Kidney (tissue), 14 donors: Measurements from ENCODE around the gene SFXN2. TPM values are rescaled to one million over a fixed set of nuclear protein-coding genes. Genes with fewer than 3 reads are reported as not detected.
A peak's percentile ranks its signal among the peaks of the same experiment; 100 is the strongest.

Experiments
- DNase-seq, 5 donors: peaks; one replicate each; pipeline ENCODE4 v3.0.0-alpha.2; 2013 to 2020
- FAIRE-seq: peaks from 2 replicates; lab custom pipeline; 2012; peaks lifted over from hg19 to GRCh38; lab: Jason Lieb, UNC
- H3K27ac ChIP-seq, 2 donors: one replicate each; pipeline ENCODE4 v1.7.0; 2013; ENCODE audit warnings: low read depth in 2 of 2, low read length in 2 of 2, inconsistent platforms in 1 of 2
- H3K27me3 ChIP-seq: one replicate; pipeline ENCODE4 v1.7.1; 2013; ENCODE audit warnings: low read length, inconsistent platforms; ENCODE audit not compliant: control insufficient read depth, insufficient read depth
- H3K36me3 ChIP-seq, 3 donors: one replicate each; pipeline versions ENCODE4 v1.7.0 to v1.7.1; 2013; ENCODE audit warnings: low read length in 3 of 3, control low read depth in 1 of 3, inconsistent platforms in 1 of 3; ENCODE audit not compliant: insufficient read depth in 3 of 3, control insufficient read depth in 2 of 3
- H3K4me1 ChIP-seq, 3 donors: one replicate each; pipeline versions ENCODE4 v1.7.0 to v1.7.1; 2013; ENCODE audit warnings: low read length in 3 of 3, inconsistent platforms in 1 of 3, low read depth in 1 of 3; ENCODE audit not compliant: control insufficient read depth in 2 of 3, insufficient read depth in 2 of 3
- H3K4me3 ChIP-seq, 3 donors: one replicate each; pipeline versions ENCODE4 v1.7.0 to v1.8.1; 2013; ENCODE audit warnings: low read length in 3 of 3, control low read depth in 1 of 3, inconsistent platforms in 1 of 3
- H3K9ac ChIP-seq, 3 donors: one replicate each; pipeline versions ENCODE4 v1.7.0 to v1.7.1; 2013; ENCODE audit warnings: low read length in 3 of 3, control low read depth in 1 of 3, inconsistent platforms in 1 of 3
- H3K9me3 ChIP-seq, 3 donors: one replicate each; pipeline versions ENCODE4 v1.7.0 to v1.7.1; 2013; ENCODE audit warnings: low read length in 3 of 3, control low read depth in 1 of 3, inconsistent platforms in 1 of 3; ENCODE audit not compliant: control insufficient read depth in 2 of 3, insufficient read depth in 1 of 3
- CTCF ChIP-seq: IDR thresholded peaks from 3 replicates; pipeline ENCODE4 v1.5.1; 2012; ENCODE audit warnings: mild to moderate bottlenecking, moderate library complexity, borderline replicate concordance; ENCODE audit not compliant: insufficient read depth; ENCODE audit errors: extremely low read depth
- intact Hi-C: fragments of 100-400 bp; cut with DNase I; formaldehyde crosslinking; loops from one replicate; pipeline ENCODE4 v1.11.1; 2022
- polyA plus RNA-seq: library from polyadenylated mRNA; stranded (reverse); fragments of 350-450 nt; fragmentation: Illumina TruSeq; extraction: RNeasy Lipid Tissue Mini Kit (QIAGEN cat#74804); gene quantifications from one replicate; pipeline ENCODE4 v1.2.3, GENCODE V29; 2014; ENCODE audit warnings: low read depth, low replicate concordance; ENCODE audit not compliant: insufficient read depth
- total RNA-seq: library from RNA; stranded (reverse); fragmentation: NEBNext Ultra II Directional; extraction: Animal tissue kit (Norgen Biotek cat#: 25700); gene quantifications from one replicate; pipeline ENCODE4 v1.2.1, GENCODE V29; 2021
- donor health status: control.
- donor health status: control.
- donor health status: control.
- donor health status: control.
- donor health status: control.
- donor health status: DM: yes; HTN: yes; CAD: no.
- donor health status: Normal renal cell carcinoma (clear cell type).

SFXN2 gene
- total and polyA plus RNA-seq, 2 donors from 2014 or later, result 17.3 to 72.1 TPM

- Histone ChIP-seq H3K9ac (no peak overlapping the region), H3K36me3 (no peaks in the 10 kb centered on the region), H3K27me3 (no peaks in the 10 kb centered on the region), H3K27ac (peak overlapping the region; percentile 16 to 55), H3K9me3 (no peaks in the 10 kb centered on the region), H3K4me1 (peaks cover 5 to 40% (median 34%) of the 10 kb centered on the region in 3 donors), H3K4me3 (no peak overlapping the region)
- FAIRE-seq, result no peak
- TF ChIP-seq CTCF, result no peak
- intact Hi-C loops, result no loop called here
- DNase-seq, result no peak
Observed at GRCh38 chr10:102770792-102771191, 56.4 kb downstream of the SFXN2 start.

GRCh38 chr10:102773320-102773719 lies 58.9 kb downstream of the SFXN2 start:
- no peaks in the 10 kb centered on the region for H3K9me3 ChIP-seq
- no peak for TF ChIP-seq CTCF
- peaks cover 5 to 56% (median 47%) of the 10 kb centered on the region in 3 donors for H3K4me1 ChIP-seq
- no peak overlapping the region for H3K4me3 ChIP-seq
- H3K36me3 ChIP-seq, result no peaks in the 10 kb centered on the region
- no peak overlapping the region for H3K9ac ChIP-seq
- H3K27me3 ChIP-seq, result no peaks in the 10 kb centered on the region
- FAIRE-seq, result no peak
- no peak for DNase-seq
- peak overlapping the region in 1 of 2 donors; percentile 82 for H3K27ac ChIP-seq
- intact Hi-C loops, result no loop called here

- DNase-seq, result no peak
- no peak for TF ChIP-seq CTCF
- intact Hi-C loops, result no loop called here
- Histone ChIP-seq H3K9me3 (no peaks in the 10 kb centered on the region), H3K27ac (peak overlapping the region; percentile 75 to 82), H3K4me1 (peaks cover 5 to 60% (median 52%) of the 10 kb centered on the region in 3 donors), H3K9ac (peak overlapping the region in 1 of 3 donors; percentile 57), H3K4me3 (no peak overlapping the region), H3K36me3 (no peaks in the 10 kb centered on the region), H3K27me3 (no peaks in the 10 kb centered on the region)
- FAIRE-seq, result no peak
Observed at GRCh38 chr10:102773986-102774385, 59.5 kb downstream of the SFXN2 start.
